ENCODE results near the gene RASGRF2.
"Not testable (repeated sequence)": the region's sequence is repeated elsewhere in the genome, so short reads cannot be mapped to it uniquely, and the experiment has no call there.

The RASGRF2 gene

DNA sequence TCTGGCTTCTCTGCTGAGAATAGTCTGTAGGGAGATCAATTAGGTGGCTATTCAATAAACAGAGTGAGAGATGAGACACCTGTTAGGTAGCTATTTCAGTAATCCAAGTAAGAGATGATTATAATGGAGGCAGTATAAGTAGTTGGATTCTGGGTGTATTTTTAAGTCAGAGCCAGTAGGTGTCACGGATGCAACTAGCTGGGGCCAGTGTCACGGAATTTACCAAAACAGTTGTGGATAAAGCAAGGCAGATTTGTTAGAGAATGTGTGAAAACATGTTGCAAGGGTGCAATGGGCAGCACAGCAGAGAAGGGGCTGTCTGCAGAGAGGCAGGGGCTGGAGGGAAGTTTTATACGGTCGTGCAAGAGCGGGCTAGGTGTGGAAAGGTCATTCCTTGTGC lies 114.9 kb downstream of the RASGRF2 start:
- DNase-seq (ENCODE audit: low read depth) = no peak

GRCh38 chr5:81077105-81077504 lies 116.9 kb downstream of the RASGRF2 start:
- DNase-seq (ENCODE audit: low read depth) = no peak

DNA sequence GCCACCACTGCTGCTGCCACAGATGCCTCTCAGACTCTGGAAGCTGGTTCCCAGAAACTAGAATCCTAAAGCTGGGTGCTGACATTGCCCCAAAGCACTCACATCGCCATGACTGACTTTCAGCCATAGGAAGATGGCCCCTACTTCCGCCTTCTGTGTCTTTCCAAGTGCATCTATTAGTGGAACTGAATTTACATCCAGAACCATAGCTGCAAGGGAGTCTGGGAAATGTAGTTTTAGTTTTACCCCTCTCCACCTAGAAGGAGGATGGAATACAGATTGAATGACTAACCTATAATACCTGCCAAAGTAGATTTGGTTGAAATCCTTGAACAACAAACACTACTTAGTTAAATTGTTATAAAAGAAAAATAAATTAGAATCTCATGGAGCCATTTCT lies 118.8 kb downstream of the RASGRF2 start:
- DNase-seq (ENCODE audit: low read depth) = no peak

DNA sequence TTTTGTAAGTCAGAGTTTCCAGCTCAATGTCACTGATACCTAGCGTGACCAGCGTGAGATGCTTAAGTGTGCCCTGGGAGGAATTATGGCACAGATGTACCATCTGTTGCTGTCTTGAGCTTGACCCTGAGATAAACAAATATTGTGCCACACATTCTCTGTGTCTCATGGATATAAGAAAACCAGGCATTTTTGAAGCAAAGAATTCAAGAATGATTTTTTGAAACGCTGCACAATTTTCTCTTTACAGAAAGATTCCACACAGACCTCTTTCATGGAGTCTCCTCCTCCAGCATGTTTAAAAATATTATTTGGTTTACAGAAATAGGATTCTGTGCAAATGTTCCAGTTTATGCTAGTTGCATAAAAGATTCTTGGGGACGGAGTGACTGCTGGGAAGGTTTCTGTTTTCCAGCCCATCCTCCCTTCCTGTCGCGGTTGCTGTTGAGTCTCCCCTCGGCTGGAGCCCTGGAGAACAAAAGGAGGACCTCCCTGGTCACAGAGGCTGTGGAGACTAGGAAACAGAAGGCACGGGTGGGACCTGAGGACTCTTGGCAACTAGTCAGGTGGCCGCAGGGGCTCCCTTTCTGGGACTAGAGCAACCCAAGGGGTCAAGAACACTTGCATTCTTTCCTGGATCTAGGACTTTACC lies 120.8 kb downstream of the RASGRF2 start:
- no peak for DNase-seq (ENCODE audit: low read depth)

DNA sequence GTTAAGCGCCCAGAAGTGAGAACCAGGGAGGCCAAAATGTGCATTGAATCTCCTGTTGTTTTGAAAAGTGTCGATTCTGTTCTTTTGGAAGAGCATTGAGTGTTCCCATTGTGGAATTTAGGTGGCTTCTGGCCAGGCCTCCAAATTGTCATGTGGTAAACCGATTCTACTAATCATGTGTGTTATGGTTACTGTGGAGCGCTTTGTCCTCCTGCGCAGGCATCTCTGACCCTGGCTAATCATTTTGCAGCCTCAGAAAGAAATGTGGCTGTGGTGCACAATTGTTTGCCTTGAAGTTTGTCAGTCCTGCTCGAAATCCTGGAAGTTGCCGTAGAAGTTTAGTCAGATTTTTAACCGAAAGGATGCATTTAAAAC lies 121.3 kb downstream of the RASGRF2 start:
- DNase-seq (ENCODE audit: low read depth) = no peak

DNA sequence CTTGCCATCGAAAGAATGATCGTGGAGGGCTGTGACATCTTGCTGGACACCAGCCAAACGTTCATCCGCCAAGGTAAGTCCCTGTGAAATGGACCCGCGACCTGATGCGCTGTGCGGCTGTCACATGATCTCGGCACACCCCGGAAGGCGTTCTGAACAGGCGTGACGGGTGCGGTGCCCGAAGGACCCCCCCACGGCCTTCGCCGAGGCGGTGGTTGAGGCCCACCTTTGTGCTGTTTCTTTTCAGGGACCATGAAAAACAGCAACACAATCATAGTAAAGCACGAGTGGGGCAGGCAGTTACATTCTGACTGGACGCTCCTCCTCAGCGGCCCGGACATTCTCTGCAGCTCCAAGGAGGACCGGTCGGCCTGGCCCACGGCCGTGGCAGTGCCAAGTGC lies 126.7 kb downstream of the RASGRF2 start:
- DNase-seq (ENCODE audit: low read depth) = no peak

DNA sequence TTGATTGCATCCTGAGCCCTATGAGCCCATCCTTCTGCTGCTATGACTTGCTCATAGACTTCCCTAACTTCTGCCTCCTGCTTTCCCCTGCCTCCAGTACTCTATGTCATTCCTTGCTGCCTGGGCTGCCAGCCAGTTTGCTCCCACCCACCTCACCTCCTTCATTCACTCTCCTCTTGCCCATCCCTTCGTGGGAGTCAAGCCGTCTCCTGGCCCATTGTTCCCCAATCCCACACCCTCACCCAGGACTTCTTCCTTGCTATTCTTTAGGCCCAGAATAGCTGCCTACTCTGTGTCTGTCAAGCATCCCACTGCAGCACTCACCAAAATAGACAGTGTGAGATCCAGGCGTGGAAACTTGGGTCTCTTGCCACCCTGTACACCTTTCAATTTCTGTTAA lies 131.0 kb downstream of the RASGRF2 start:
- no peak for DNase-seq (ENCODE audit: low read depth)

- DNase-seq (ENCODE audit: low read depth) = no peak
These were observed 133.5 kb downstream of the RASGRF2 start for GRCh38 chr5:81093536-81094196.

- DNase-seq (ENCODE audit: low read depth) = no peak
These were observed 135.7 kb downstream of the RASGRF2 start for GRCh38 chr5:81095835-81096234.

GRCh38 chr5:81097713-81098112 lies 137.6 kb downstream of the RASGRF2 start:
- no peak for DNase-seq (ENCODE audit: low read depth)

- no peak for DNase-seq (ENCODE audit: low read depth)
These were observed 145.2 kb downstream of the RASGRF2 start for GRCh38 chr5:81105261-81105877.

DNA sequence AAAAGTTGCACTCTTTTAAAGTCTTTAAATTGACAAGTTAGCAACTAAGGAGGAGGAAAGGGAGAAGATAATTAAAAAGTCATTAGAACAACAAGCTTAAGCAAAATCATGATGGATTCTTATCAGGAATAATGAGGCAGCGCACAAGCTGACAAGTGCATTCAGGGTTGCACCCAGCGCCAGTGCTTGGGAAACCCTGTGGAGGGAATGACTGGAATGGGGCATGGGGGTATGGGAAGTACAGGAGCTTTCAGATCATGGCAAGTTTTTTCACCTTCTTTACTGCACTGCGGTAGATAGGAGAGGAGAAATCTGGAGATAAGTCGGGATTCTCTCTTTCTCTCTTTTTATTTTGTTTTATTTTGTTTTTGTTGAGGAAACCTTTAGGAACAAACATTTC lies 155.1 kb downstream of the RASGRF2 start:
- no peak for DNase-seq (ENCODE audit: low read depth)

GRCh38 chr5:81117566-81117965 lies 157.4 kb downstream of the RASGRF2 start:
- no peak for DNase-seq (ENCODE audit: low read depth)

GRCh38 chr5:81121273-81121672 lies 161.1 kb downstream of the RASGRF2 start:
- DNase-seq (ENCODE audit: low read depth) = no peak

GRCh38 chr5:81121836-81122630 lies 161.9 kb downstream of the RASGRF2 start:
- no peak for DNase-seq (ENCODE audit: low read depth)

- DNase-seq (ENCODE audit: low read depth) = not testable (repeated sequence)
These were observed 164.5 kb downstream of the RASGRF2 start for GRCh38 chr5:81124689-81125088.

DNA sequence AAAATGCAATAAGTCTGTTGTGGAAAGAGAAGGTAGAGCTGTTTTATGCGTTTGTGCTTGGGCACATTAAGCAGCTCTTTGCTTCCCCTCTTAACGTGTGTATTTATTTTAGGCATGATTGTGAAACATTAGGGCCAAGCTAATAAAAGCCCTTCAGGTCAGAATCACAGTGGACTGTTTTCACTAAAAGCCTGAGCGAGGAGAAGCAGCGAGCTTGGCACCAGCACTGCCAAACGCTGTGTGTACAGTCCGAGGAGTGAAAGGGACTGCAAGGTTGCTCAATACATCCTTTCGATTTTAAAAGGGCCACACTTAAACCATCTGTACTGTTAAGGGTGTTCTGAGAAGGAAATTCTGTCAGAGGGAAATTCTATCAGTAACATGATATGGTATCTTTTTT lies 165.8 kb downstream of the RASGRF2 start:
- no peak for DNase-seq (ENCODE audit: low read depth)

GRCh38 chr5:81128416-81128815 lies 168.3 kb downstream of the RASGRF2 start:
- no peak for DNase-seq (ENCODE audit: low read depth)

DNA sequence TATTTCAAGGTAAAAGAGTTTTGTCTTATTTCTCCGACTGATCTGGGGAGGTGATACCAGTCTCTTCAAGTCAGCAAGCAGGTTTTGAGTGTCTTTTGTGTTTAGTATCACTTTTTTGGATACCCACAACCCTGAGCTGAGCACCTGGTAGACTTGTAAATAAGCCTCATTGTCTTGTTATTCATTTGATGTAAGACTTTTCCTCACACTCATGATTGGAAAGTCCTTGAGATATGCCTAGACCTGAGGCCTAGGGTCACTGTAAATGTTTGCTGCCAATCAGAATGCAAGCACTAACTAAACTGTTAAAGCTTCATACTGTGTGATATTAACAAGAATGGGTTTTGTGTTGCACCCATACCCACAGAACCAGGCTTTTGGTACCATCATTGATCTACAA lies 172.2 kb downstream of the RASGRF2 start:
- no peak for DNase-seq (ENCODE audit: low read depth)

GRCh38 chr5:81134066-81134465 lies 173.9 kb downstream of the RASGRF2 start:
- no peak for DNase-seq (ENCODE audit: low read depth)

DNA sequence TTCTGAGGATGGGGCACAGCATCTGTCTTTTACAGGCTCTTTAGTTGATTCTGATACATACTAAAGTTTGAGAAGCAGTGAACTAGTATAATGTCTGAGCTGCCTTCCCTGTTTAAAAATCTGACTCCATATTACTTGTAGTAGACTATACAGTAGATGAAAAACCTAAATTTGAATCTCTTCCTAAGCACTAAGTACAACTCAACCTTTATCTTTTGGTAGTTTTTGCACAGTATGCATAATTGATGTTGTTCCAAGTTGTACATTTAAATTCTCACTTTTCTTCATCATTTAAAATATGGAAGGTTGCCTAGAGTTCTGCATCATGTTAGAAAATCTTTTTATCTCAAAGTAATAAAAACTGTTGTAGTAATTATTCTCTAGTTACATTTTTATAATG lies 174.4 kb downstream of the RASGRF2 start:
- no peak for DNase-seq (ENCODE audit: low read depth)

GRCh38 chr5:81136557-81136956 lies 176.4 kb downstream of the RASGRF2 start:
- DNase-seq (ENCODE audit: low read depth) = no peak

GRCh38 chr5:81137833-81138232 lies 177.7 kb downstream of the RASGRF2 start:
- no peak for DNase-seq (ENCODE audit: low read depth)

Data from GM04504 (cell line).